ENCODE results near the gene AMZ1. TPM values are rescaled to one million over a fixed set of nuclear protein-coding genes. Genes with fewer than 3 reads are reported as not detected.

The AMZ1 gene
- polyA plus RNA-seq, 1 experiment, result 0.43 TPM

DNA sequence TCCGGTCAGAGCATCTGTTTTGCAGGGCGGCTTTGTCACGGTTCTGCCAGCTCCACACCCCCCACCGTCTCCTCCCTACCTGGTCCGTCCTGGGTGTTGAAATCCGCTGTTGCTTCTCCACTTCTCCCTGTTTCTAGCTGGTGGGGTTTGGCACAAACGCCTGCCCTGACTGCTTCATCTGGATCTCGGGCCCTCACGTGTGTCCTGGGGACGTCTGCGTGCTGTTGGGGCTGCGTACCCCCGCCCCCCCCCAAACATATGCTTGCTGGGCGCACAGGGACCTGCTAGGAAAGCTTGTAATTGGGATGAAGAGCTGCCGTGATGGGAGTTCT lies 11.3 kb downstream of the AMZ1 start:
- CTCF ChIA-PET, result interaction anchor here (0.6 kb wide), 1 partner anchor 8 kb away, joined by 4 read pairs; no protein-coding TSS in a partner anchor
- POLR2A ChIA-PET, result no interaction called here

DNA sequence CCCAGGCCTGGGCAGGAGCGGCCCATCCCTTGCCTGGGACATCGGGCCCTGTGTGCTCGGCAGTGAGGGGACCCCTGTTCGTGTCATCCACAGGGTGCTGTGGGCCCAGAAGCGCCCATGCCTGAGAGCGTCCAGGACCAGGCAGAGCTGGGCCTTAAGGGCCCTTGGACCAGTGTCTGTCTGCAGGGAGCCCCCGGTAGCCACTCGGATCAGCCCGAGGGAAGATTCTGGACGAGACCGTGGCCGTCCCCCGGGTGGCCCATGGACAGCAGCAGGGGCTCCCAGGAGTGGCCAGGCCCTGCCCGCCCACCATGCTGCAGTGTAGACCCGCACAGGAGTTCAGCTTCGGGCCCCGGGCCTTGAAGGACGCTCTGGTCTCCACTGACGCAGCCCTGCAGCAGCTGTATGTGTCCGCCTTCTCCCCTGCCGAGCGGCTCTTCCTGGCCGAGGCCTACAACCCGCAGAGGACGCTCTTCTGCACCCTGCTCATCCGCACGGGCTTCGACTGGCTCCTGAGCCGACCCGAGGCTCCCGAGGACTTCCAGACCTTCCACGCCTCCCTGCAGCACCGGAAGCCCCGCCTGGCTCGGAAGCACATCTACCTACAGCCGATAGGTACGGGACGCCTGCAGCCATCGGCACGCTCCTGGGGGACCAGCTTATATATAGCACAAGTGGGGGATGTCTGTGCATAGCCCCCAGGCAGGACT lies 12.3 kb downstream of the AMZ1 start:
- H3K9me3 ChIP-seq (ENCODE audit: control insufficient read depth, insufficient read depth, low read length), result no peaks in the 10 kb centered on the region; the same call in 1 of the 2 replicates
- ChIA-PET CTCF (no interaction called here), POLR2A (no interaction called here)
- H3K4me3 ChIP-seq (ENCODE audit: low read depth, low read length), result no peak overlapping the region
- TF ChIP-seq, protein P1, sequence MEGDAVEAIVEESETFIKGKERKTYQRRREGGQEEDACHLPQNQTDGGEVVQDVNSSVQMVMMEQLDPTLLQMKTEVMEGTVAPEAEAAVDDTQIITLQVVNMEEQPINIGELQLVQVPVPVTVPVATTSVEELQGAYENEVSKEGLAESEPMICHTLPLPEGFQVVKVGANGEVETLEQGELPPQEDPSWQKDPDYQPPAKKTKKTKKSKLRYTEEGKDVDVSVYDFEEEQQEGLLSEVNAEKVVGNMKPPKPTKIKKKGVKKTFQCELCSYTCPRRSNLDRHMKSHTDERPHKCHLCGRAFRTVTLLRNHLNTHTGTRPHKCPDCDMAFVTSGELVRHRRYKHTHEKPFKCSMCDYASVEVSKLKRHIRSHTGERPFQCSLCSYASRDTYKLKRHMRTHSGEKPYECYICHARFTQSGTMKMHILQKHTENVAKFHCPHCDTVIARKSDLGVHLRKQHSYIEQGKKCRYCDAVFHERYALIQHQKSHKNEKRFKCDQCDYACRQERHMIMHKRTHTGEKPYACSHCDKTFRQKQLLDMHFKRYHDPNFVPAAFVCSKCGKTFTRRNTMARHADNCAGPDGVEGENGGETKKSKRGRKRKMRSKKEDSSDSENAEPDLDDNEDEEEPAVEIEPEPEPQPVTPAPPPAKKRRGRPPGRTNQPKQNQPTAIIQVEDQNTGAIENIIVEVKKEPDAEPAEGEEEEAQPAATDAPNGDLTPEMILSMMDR (IDR thresholded peaks at IDR 0.05; ENCODE audit: low read depth, low read length), result no peak
- H3K27me3 ChIP-seq (ENCODE audit: control insufficient read depth, insufficient read depth, low read length), result peaks cover 3% of the 10 kb centered on the region
- no peak for DNase-seq (ENCODE audit: low read depth, low spot score)
- no peak overlapping the region for H3K27ac ChIP-seq (ENCODE audit: low read depth, low read length)

More for the DNA sequence above, 11.3 kb downstream of the AMZ1 start:
- H3K27me3 ChIP-seq (ENCODE audit: control insufficient read depth, insufficient read depth, low read length), result peaks cover 3% of the 10 kb centered on the region
- DNase-seq (ENCODE audit: low read depth, low spot score), result no peak
- H3K4me3 ChIP-seq (ENCODE audit: low read depth, low read length), result no peak overlapping the region
- H3K9me3 ChIP-seq (ENCODE audit: control insufficient read depth, insufficient read depth, low read length), result no peaks in the 10 kb centered on the region; the same call in 1 of the 2 replicates
- TF ChIP-seq, protein P1 (IDR thresholded peaks at IDR 0.05; ENCODE audit: low read depth, low read length), result no peak
- no peak overlapping the region for H3K27ac ChIP-seq (ENCODE audit: low read depth, low read length)

DNA sequence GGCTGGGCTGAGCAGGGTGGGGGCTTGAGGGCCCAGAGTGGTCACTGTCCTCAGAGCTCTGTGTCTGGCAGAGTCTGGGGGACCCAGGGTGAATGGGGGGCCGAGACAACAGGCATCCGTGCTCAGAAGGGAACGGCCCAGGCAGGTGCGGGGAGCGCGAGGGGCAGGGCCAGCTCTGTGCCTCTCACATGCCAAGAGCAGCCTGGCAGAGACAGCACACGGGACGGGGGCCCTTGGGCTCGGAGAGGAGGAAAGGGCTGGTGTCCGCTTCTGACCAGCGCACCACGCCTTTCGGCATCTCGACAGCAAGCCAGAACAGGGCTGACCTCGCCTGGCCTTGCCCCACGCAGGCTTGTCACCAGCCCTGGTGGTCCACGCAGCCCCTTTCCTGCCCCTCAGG lies 13.4 kb downstream of the AMZ1 start:
- TF ChIP-seq, protein P1 (IDR thresholded peaks at IDR 0.05; ENCODE audit: low read depth, low read length), result no peak

DNA sequence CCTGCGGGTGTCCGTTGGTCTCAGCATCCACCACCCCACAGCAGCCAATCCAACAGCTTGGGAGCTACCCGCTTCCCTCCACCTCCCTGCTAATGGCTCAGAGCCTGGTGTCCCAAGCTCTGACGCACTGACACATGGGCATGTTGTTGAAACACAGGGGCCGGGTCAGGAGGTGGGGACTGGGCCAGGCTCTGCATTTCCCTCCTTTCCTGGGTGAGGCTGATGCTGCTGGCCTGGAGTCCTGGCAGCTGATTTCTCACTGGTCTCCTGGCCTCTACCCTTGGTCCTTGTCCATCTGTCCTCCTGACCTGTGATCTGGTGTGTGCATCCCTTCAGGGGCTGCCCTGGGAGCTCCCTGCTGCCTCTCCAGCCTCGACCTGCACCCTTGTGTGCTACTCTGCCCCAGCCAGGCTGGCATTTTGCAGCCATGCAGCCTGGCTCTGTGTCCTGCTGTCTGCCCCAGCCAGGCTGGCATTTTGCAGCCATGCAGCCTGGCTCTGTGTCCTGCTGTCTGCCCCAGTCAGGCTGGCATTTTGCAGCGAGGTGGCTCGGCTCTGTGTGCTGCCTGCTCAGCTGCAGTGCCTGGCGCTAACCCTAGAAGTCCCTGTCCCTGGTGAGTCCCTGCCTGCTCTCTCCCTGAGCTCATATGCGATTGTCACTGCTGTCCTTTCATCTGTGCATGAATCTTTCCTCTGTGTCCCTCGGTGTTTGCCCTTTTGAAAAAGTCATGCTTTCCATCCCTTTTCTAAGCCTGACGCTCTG lies 14.0 kb downstream of the AMZ1 start:
- CTCF ChIA-PET, result interaction anchor here (1.9 kb wide), 1 partner anchor 31 kb away, joined by 6 read pairs; no protein-coding TSS in a partner anchor
- H3K27me3 ChIP-seq (ENCODE audit: control insufficient read depth, insufficient read depth, low read length), result peaks cover 3% of the 10 kb centered on the region
- no peaks in the 10 kb centered on the region; the same call in 1 of the 2 replicates for H3K9me3 ChIP-seq (ENCODE audit: control insufficient read depth, insufficient read depth, low read length)
- no peak overlapping the region for H3K27ac ChIP-seq (ENCODE audit: low read depth, low read length)
- TF ChIP-seq, protein P1 (IDR thresholded peaks at IDR 0.05; ENCODE audit: low read depth, low read length), result no peak
- no peak for DNase-seq (ENCODE audit: low read depth, low spot score)
- no peak overlapping the region for H3K4me3 ChIP-seq (ENCODE audit: low read depth, low read length)
- POLR2A ChIA-PET, result interaction anchor here (0.7 kb wide), 1 partner anchor 28 kb away, joined by 3 read pairs; no protein-coding TSS in a partner anchor

More for the DNA sequence above, 13.4 kb downstream of the AMZ1 start:
- no peak overlapping the region for H3K27ac ChIP-seq (ENCODE audit: low read depth, low read length)
- no peak overlapping the region for H3K4me3 ChIP-seq (ENCODE audit: low read depth, low read length)
- DNase-seq (ENCODE audit: low read depth, low spot score), result no peak
- peaks cover 3% of the 10 kb centered on the region for H3K27me3 ChIP-seq (ENCODE audit: control insufficient read depth, insufficient read depth, low read length)
- CTCF ChIA-PET, result interaction anchor here (0.6 to 1.9 kb wide), 2 partner anchors 31 to 119 kb away, joined by 5 to 6 read pairs; no protein-coding TSS in a partner anchor
- POLR2A ChIA-PET, result interaction anchor here (0.7 kb wide), 1 partner anchor 29 kb away, joined by 3 read pairs; no protein-coding TSS in a partner anchor
- no peaks in the 10 kb centered on the region; the same call in 1 of the 2 replicates for H3K9me3 ChIP-seq (ENCODE audit: control insufficient read depth, insufficient read depth, low read length)

- no peaks in the 10 kb centered on the region; the same call in 1 of the 2 replicates for H3K9me3 ChIP-seq (ENCODE audit: control insufficient read depth, insufficient read depth, low read length)
- CTCF ChIA-PET, result interaction anchor here (1.9 kb wide), 1 partner anchor 32 kb away, joined by 6 read pairs; no protein-coding TSS in a partner anchor
- H3K4me3 ChIP-seq (ENCODE audit: low read depth, low read length), result no peak overlapping the region
- TF ChIP-seq, protein P1 (IDR thresholded peaks at IDR 0.05; ENCODE audit: low read depth, low read length), result no peak
- no peak overlapping the region for H3K27ac ChIP-seq (ENCODE audit: low read depth, low read length)
- no peak for DNase-seq (ENCODE audit: low read depth, low spot score)
- POLR2A ChIA-PET, result no interaction called here
- peaks cover 3% of the 10 kb centered on the region for H3K27me3 ChIP-seq (ENCODE audit: control insufficient read depth, insufficient read depth, low read length)
Measured at GRCh38 chr7:2702594-2702957, 14.6 kb downstream of the AMZ1 start.

All from AG04450 (cell line).